ENCODE data around the gene RAB26.

The RAB26 gene

DNA sequence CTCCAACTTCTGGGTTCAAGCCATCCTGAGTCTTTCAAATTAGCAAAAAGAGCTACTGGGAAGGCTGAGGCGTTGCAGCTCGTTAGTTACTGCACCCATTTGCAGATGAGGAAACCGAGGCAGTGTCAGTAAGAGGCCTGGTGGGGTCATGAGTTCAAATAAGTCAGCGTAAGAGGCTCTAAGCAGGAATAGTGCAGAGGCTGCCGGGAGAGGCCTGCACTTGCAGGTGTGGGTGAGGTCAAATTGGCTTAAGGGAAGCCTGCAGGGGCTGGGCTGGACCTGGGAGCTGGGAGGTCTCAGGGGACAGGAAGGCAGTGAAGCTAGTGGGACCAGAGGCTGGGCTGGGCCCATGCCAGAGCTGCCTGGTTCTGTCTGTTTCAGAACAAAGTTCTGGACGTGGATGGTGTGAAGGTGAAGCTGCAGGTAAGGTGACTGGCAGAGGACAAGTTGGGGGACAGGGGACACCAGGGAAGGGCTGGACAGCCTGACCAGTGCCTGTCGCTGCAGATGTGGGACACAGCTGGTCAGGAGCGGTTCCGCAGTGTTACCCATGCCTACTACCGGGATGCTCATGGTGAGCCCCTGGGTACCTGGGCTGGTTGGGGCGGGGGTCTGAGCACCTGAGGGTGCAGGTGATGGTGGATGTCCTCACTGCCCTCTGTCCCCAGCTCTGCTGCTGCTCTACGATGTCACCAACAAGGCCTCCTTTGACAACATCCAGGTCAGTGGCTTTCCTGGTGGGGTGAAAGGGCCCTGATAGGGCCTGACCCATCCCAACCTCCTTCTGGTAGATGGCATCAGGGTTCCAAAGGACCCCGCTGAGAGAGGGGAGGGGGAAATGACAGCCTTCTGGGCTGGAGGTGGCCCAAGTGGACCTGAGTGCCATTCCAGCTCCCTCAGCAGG, 3.0 kb downstream of the RAB26 start:
- TF ChIP-seq CTCF (IDR thresholded peaks at IDR 0.05; ENCODE audit: low read depth, low read length, missing control alignments), result no peak
- DNase-seq, result no peak
- Histone ChIP-seq H3K27me3 (replicated peaks) (no peaks in the 10 kb centered on the region), H3K36me3 (replicated peaks) (peaks cover 36% of the 10 kb centered on the region), H3K27ac (no peak overlapping the region), H3K4me3 (ENCODE audit: low read depth, low read length) (no peak overlapping the region)
- in situ Hi-C loops (cut with HindIII; ENCODE audit: low pct_ligation_motif_present, low sequenced_read_pairs), result no loop called here

- Histone ChIP-seq H3K27ac (peak overlapping the region; percentile 74), H3K36me3 (replicated peaks) (peaks cover 36% of the 10 kb centered on the region), H3K27me3 (replicated peaks) (no peaks in the 10 kb centered on the region), H3K4me3 (ENCODE audit: low read depth, low read length) (peak overlapping the region; percentile 99)
- TF ChIP-seq CTCF (IDR thresholded peaks at IDR 0.05; ENCODE audit: low read depth, low read length, missing control alignments), result no peak
- in situ Hi-C loops (cut with HindIII; ENCODE audit: low pct_ligation_motif_present, low sequenced_read_pairs), result no loop called here
- no peak for DNase-seq
Measured at GRCh38 chr16:2152695-2153506, 4.5 kb downstream of the RAB26 start.

- Histone ChIP-seq H3K27ac (peak overlapping the region; percentile 74), H3K4me3 (ENCODE audit: low read depth, low read length) (peak overlapping the region; percentile 99), H3K36me3 (replicated peaks) (peaks cover 36% of the 10 kb centered on the region), H3K27me3 (replicated peaks) (no peaks in the 10 kb centered on the region)
- in situ Hi-C loops (cut with HindIII; ENCODE audit: low pct_ligation_motif_present, low sequenced_read_pairs), result no loop called here
- no peak for DNase-seq
- no peak for TF ChIP-seq CTCF (IDR thresholded peaks at IDR 0.05; ENCODE audit: low read depth, low read length, missing control alignments)
Measured at GRCh38 chr16:2154533-2155090, 6.2 kb downstream of the RAB26 start.

- in situ Hi-C loops (cut with HindIII; ENCODE audit: low pct_ligation_motif_present, low sequenced_read_pairs), result no loop called here
- peak within 1 kb of the TSS; percentile 74 for H3K27ac ChIP-seq
- peaks cover 36% of the 10 kb centered on the region for H3K36me3 ChIP-seq (replicated peaks)
- no peaks in the 10 kb centered on the region for H3K27me3 ChIP-seq (replicated peaks)
- TF ChIP-seq CTCF (IDR thresholded peaks at IDR 0.05; ENCODE audit: low read depth, low read length, missing control alignments), result no peak
- H3K4me3 ChIP-seq (ENCODE audit: low read depth, low read length), result peak within 1 kb of the TSS; percentile 99
- peak; percentile 100 for DNase-seq
Measured at GRCh38 chr16:2155091-2155950, 6.9 kb downstream of the RAB26 start, which contains the start of gene TRAF7. TRAF7 (plus strand) TSS chr16:2155782; CDS start chr16:2163921, 8,139 bp downstream.
